Osteocyte (in vitro differentiated cells): ENCODE results near the gene RNF2. TPM values are rescaled to one million over a fixed set of nuclear protein-coding genes. Genes with fewer than 3 reads are reported as not detected.

Experiments used
- DNase-seq: peaks from one replicate; pipeline ENCODE4 v3.0.0; 2021; ENCODE audit warnings: mixed read lengths; ENCODE audit not compliant: unreplicated experiment; ENCODE audit errors: extremely low spot score
- H3K27ac Mint-ChIP-seq: one replicate; pipeline ENCODE4 v1.8.0; 2021; ENCODE audit warnings: mild to moderate bottlenecking, mixed read lengths; ENCODE audit not compliant: unreplicated experiment
- H3K27me3 Mint-ChIP-seq: one replicate; pipeline ENCODE4 v1.8.0; 2021; ENCODE audit warnings: mixed read lengths; ENCODE audit not compliant: unreplicated experiment
- H3K36me3 Mint-ChIP-seq: one replicate; pipeline ENCODE4 v1.8.0; 2021; ENCODE audit warnings: mixed read lengths; ENCODE audit not compliant: unreplicated experiment
- H3K4me1 Mint-ChIP-seq: one replicate; pipeline ENCODE4 v1.8.0; 2021; ENCODE audit warnings: mixed read lengths; ENCODE audit not compliant: unreplicated experiment
- H3K4me3 Mint-ChIP-seq: one replicate; pipeline ENCODE4 v1.8.0; 2021; ENCODE audit warnings: mild to moderate bottlenecking, moderate library complexity, mixed read lengths; ENCODE audit not compliant: unreplicated experiment
- H3K9me3 Mint-ChIP-seq: one replicate; pipeline ENCODE4 v1.8.0; 2021; ENCODE audit warnings: mixed read lengths; ENCODE audit not compliant: unreplicated experiment
- total RNA-seq: library from RNA; stranded (reverse); gene quantifications from 2 replicates; pipeline ENCODE4 v1.2.1, GENCODE V29; 2021
- TF ChIP-seq, protein P1 (sequence below): fragments of 200-600 bp; sonication (generic); IDR thresholded peaks from 2 replicates; pipeline ENCODE4 v1.5.0; 2021; ENCODE audit warnings: antibody characterized with exemption, mild to moderate bottlenecking, moderate library complexity

The RNF2 gene
- total RNA-seq, 1 donor from 2014 or later, result 19.5 TPM

DNA sequence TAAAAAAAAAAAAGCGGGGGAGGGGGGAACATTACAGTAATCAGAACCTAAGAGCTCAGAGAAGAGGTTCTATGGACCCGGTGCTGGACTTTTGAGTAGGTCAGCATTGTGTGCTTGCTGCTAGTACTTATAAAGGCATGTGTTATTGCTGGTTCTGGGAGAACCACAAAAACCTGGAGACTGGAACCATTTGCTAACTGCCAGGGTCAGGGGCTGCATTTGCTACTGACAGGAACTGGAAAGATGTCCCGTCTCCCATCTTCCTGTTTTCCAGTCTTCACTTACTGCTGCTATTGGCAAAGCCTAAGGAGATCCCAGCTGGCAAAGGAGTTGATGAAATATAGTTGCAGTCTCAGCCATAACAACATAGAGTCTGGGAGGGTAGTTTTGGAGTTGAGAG, 4.3 kb downstream of the RNF2 start:
- Mint-ChIP-seq H3K27ac (no peak overlapping the region), H3K27me3 (no peaks in the 10 kb centered on the region), H3K36me3 (no peaks in the 10 kb centered on the region), H3K4me3 (no peak overlapping the region), H3K4me1 (peaks cover 28% of the 10 kb centered on the region), H3K9me3 (no peaks in the 10 kb centered on the region)
- TF ChIP-seq, protein P1, sequence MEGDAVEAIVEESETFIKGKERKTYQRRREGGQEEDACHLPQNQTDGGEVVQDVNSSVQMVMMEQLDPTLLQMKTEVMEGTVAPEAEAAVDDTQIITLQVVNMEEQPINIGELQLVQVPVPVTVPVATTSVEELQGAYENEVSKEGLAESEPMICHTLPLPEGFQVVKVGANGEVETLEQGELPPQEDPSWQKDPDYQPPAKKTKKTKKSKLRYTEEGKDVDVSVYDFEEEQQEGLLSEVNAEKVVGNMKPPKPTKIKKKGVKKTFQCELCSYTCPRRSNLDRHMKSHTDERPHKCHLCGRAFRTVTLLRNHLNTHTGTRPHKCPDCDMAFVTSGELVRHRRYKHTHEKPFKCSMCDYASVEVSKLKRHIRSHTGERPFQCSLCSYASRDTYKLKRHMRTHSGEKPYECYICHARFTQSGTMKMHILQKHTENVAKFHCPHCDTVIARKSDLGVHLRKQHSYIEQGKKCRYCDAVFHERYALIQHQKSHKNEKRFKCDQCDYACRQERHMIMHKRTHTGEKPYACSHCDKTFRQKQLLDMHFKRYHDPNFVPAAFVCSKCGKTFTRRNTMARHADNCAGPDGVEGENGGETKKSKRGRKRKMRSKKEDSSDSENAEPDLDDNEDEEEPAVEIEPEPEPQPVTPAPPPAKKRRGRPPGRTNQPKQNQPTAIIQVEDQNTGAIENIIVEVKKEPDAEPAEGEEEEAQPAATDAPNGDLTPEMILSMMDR, result no peak
- no peak for DNase-seq

GRCh38 chr1:185050823-185051451, 5.6 kb downstream of the RNF2 start:
- H3K4me1 Mint-ChIP-seq, result peaks cover 25% of the 10 kb centered on the region
- no peaks in the 10 kb centered on the region for H3K9me3 Mint-ChIP-seq

DNA sequence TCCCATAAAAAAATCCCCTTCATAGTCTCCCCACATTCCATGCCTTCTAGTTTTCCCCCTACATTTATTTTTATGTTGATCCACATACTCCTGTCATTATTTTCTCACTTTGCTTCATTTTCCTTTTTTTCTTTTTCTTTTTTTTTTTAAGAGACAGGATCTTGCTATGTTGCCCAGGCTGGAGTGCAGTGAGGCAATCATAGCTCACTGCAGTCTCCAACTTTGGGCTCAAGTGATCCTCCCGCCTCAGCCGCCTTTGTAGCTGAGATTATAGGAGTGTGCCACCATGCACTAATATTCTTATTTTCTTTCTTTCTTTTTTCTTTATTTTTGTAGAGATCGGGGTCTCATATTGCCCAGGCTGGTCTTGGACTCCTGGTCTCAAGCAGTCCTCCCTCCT, 7.8 kb downstream of the RNF2 start:
- Mint-ChIP-seq H3K36me3 (no peaks in the 10 kb centered on the region), H3K4me3 (no peak overlapping the region), H3K4me1 (peaks cover 6% of the 10 kb centered on the region), H3K27ac (no peak overlapping the region), H3K27me3 (no peaks in the 10 kb centered on the region), H3K9me3 (no peaks in the 10 kb centered on the region)
- no peak for DNase-seq
- TF ChIP-seq, protein P1, result no peak

More at GRCh38 chr1:185050823-185051451, 5.6 kb downstream of the RNF2 start:
- H3K4me3 Mint-ChIP-seq, result no peak overlapping the region
- no peaks in the 10 kb centered on the region for H3K27me3 Mint-ChIP-seq
- H3K36me3 Mint-ChIP-seq, result no peaks in the 10 kb centered on the region
- H3K27ac Mint-ChIP-seq, result no peak overlapping the region
- no peak for DNase-seq
- TF ChIP-seq, protein P1, result no peak

DNA sequence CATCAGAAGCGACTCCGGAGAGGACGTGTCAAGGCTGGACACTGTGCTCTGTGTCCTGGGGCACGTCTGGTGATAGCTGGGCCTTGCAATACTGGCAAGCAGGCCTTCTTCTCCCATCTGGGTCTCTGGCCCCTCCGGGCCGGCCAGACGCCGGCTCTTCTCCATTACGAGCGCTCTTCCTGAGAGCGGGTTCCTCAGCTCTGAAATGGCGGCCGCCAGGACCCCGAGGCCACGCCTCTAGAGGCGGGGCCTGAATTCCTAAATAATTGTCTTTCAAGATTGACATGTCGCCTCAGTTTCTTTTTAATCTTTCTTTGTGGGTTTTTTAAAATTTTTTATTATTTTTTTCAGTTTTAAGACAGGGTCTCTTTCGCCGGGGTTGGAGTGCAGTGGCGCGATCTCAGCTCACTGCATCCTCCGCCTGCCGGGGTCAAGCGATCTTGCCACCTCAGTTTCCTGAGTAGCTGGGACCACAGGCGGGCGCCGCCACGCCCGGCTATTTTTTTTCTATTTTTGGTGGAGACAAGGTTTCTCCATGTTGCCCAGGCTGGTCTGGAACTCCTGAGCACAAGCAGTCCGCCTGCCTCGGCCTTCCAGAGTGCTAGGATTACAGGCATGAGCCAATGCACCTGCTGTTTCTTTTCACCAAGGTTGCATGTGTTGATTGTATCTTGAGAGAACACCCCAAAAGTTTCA, 9.2 kb downstream of the RNF2 start:
- Mint-ChIP-seq H3K36me3 (no peaks in the 10 kb centered on the region), H3K27me3 (no peaks in the 10 kb centered on the region), H3K4me3 (no peak overlapping the region), H3K9me3 (no peaks in the 10 kb centered on the region), H3K4me1 (peaks cover 2% of the 10 kb centered on the region), H3K27ac (no peak overlapping the region)
- TF ChIP-seq, protein P1, result no peak
- no peak for DNase-seq

GRCh38 chr1:185058110-185058509, 12.8 kb downstream of the RNF2 start:
- no peak overlapping the region for H3K27ac Mint-ChIP-seq
- no peak for DNase-seq

More at GRCh38 chr1:185058110-185058509, 12.8 kb downstream of the RNF2 start:
- Mint-ChIP-seq H3K27me3 (no peaks in the 10 kb centered on the region), H3K4me1 (peaks cover 9% of the 10 kb centered on the region), H3K9me3 (no peaks in the 10 kb centered on the region), H3K36me3 (peaks cover 4% of the 10 kb centered on the region), H3K4me3 (no peak overlapping the region)
- TF ChIP-seq, protein P1, result no peak
